ENCODE results near the gene ZNF490. TPM values are rescaled to one million over a fixed set of nuclear protein-coding genes. Genes with fewer than 3 reads are reported as not detected.
"Not testable (repeated sequence)": the region's sequence is repeated elsewhere in the genome, so short reads cannot be mapped to it uniquely, and the experiment has no call there.

ZNF490 gene
- total and polyA plus RNA-seq, 4 donors: 0.56 to 8.6 (median 7.0) TPM; not detected in 1

DNA sequence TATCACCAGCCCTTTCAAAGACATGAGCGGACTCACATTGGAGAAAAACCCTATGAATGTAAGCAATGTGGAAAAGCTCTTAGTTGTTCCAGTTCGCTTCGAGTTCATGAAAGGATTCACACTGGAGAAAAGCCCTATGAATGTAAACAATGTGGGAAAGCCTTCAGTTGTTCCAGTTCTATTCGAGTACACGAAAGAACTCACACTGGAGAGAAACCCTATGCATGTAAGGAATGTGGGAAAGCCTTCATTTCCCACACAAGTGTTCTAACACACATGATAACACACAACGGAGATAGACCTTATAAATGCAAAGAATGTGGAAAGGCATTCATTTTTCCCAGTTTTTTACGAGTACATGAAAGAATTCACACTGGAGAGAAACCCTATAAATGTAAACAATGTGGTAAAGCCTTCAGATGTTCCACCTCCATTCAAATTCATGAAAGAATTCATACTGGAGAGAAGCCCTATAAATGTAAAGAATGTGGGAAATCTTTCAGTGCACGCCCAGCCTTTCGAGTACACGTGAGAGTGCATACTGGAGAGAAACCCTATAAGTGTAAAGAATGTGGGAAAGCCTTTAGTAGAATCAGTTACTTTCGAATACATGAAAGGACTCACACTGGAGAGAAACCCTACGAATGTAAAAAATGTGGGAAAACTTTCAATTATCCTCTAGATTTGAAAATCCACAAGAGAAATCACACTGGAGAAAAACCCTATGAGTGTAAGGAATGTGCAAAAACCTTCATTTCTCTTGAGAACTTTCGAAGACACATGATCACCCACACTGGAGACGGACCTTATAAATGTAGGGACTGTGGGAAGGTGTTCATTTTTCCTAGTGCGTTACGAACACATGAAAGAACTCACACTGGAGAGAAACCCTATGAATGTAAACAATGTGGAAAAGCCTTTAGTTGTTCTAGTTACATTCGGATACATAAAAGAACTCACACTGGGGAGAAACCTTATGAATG, 17.7 kb upstream of the ZNF490 start:
- Histone ChIP-seq H3K27me3 (ENCODE audit: control insufficient read depth in 1 of 2, insufficient read depth in 2 of 2, low read length in 1 of 2) (no peaks in the 10 kb centered on the region), H3K36me3 (ENCODE audit: control insufficient read depth in 1 of 2, insufficient read depth in 2 of 2, low read length in 1 of 2) (peaks cover 10 to 14% of the 10 kb centered on the region in 2 donors), H3K4me3 (ENCODE audit: low read length in 2 of 2) (no peak overlapping the region), H3K4me1 (ENCODE audit: control insufficient read depth in 1 of 2, insufficient read depth in 2 of 2, low read length in 2 of 2) (no peaks in the 10 kb centered on the region), H3K9me3 (ENCODE audit: control insufficient read depth, low read length) (peaks cover 2% of the 10 kb centered on the region), H3K27ac (ENCODE audit: low read depth in 1 of 2, low read length in 2 of 2) (no peak overlapping the region)
- no peak for ATAC-seq (ENCODE audit: low FRiP score)
- intact Hi-C loops (cut with DNase I): no loop called here
- 89 to 94% methylated on average over 17 of the region's 17 CpGs for WGBS, 2 donors
- DNase-seq: no peak

DNA sequence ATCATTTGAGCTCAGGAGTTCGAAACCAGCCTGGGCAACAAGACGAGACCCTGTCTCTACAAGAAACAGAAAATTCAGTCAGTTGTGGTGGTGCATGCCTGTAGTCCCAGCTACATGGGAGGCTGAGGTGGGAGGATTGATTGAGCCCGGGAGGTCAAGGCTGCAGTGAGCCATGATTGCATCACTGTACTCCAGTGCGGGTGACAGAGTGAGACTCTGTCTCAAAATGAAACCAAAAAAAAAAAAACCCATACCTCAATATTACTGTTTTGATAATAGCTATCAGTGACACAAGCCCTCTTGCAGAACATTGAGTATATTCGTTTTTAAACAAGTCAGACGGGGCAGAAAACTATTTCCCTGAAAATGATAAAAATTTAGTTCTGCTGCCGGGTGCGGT, 16.3 kb upstream of the ZNF490 start:
- no peaks in the 10 kb centered on the region for H3K27me3 ChIP-seq (ENCODE audit: control insufficient read depth in 1 of 2, insufficient read depth in 2 of 2, low read length in 1 of 2)
- H3K4me3 ChIP-seq (ENCODE audit: low read length in 2 of 2): no peak overlapping the region
- intact Hi-C loops (cut with DNase I): no loop called here
- H3K9me3 ChIP-seq (ENCODE audit: control insufficient read depth, low read length): peaks cover 2% of the 10 kb centered on the region
- 84 to 95% methylated on average over 8 of the region's 8 CpGs for WGBS, 2 donors
- H3K36me3 ChIP-seq (ENCODE audit: control insufficient read depth in 1 of 2, insufficient read depth in 2 of 2, low read length in 1 of 2): peaks cover 10 to 14% of the 10 kb centered on the region in 2 donors
- DNase-seq: no peak
- no peaks in the 10 kb centered on the region for H3K4me1 ChIP-seq (ENCODE audit: control insufficient read depth in 1 of 2, insufficient read depth in 2 of 2, low read length in 2 of 2)
- H3K27ac ChIP-seq (ENCODE audit: low read depth in 1 of 2, low read length in 2 of 2): no peak overlapping the region
- ATAC-seq (ENCODE audit: low FRiP score): no peak

DNA sequence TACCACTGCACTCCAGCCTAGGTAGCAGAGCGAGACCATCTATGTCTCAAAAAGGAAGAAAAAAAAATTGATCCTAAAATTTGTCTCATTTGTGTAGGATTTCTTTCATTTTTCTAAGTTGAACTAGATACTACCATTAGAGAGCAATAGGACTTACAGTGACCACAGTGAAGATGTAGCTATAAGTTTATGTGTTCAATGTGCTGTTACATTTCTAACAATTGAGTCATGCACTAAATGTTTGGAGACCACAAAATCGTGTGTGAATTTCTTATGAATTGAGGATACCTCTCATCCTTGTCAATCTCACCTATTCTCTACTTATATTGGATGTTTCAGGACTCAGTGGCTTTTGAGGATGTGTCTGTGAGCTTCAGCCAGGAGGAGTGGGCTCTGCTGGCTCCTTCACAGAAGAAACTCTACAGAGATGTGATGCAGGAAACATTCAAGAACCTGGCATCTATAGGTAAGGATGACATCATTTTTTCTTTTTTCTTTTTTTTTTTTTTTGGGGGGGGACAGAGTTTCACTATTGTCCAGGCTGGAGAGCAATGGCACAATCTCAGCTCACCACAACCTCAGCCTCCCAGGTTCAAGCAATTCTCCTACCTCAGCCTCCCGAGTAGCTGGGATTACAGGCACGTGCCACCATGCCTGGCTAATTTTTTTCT, 12.9 kb upstream of the ZNF490 start:
- Histone ChIP-seq H3K4me3 (ENCODE audit: low read length in 2 of 2) (no peak overlapping the region), H3K4me1 (ENCODE audit: control insufficient read depth in 1 of 2, insufficient read depth in 2 of 2, low read length in 2 of 2) (no peaks in the 10 kb centered on the region), H3K9me3 (ENCODE audit: control insufficient read depth, low read length) (peaks cover 2% of the 10 kb centered on the region), H3K27ac (ENCODE audit: low read depth in 1 of 2, low read length in 2 of 2) (no peak overlapping the region), H3K36me3 (ENCODE audit: control insufficient read depth in 1 of 2, insufficient read depth in 2 of 2, low read length in 1 of 2) (peaks cover 9 to 10% of the 10 kb centered on the region in 2 donors), H3K27me3 (ENCODE audit: control insufficient read depth in 1 of 2, insufficient read depth in 2 of 2, low read length in 1 of 2) (no peaks in the 10 kb centered on the region)
- DNase-seq (no peak), ATAC-seq (ENCODE audit: low FRiP score) (no peak)
- 83 to 91% methylated on average over 4 of the region's 4 CpGs for WGBS, 2 donors
- intact Hi-C loops (cut with DNase I): no loop called here

DNA sequence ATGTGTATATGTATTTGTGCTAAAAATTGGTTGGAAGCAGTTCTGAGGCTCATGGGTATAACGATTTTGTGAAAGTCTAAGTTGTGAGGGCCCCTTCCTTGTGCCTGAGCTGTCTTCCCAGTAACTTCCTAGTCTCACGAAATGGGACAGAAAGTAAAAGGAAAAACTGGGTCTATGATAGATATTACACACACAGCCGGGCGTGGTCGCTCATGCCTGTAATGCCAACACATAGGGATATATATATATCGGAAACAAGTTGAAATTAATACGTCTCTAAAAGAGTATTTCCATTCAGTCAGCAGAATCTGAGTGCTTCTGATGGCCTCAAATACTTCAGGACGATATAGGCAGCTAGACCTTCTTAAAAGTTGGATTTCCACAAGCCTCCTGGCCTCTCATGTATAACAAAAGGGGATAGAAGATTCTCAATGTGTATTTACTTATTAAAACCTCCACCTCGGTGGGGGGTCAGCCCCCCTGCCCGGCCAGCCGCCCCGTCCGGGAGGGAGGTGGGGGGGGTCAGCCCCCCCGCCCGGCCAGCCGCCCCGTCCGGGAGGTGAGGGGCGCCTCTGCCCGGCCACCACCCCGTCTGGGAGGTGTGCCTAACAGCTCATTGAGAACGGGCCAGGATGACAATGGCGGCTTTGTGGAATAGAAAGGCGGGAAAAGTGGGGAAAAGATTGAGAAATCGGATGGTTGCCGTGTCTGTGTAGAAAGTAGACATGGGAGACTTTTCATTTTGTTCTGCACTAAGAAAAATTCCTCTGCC, 10.8 kb upstream of the ZNF490 start:
- ATAC-seq (ENCODE audit: low FRiP score); intact Hi-C loops (cut with DNase I); H3K4me3 ChIP-seq (ENCODE audit: low read length in 2 of 2); H3K36me3 ChIP-seq (ENCODE audit: control insufficient read depth in 1 of 2, insufficient read depth in 2 of 2, low read length in 1 of 2); H3K9me3 ChIP-seq (ENCODE audit: control insufficient read depth, low read length); H3K27me3 ChIP-seq (ENCODE audit: control insufficient read depth in 1 of 2, insufficient read depth in 2 of 2, low read length in 1 of 2); H3K4me1 ChIP-seq (ENCODE audit: control insufficient read depth in 1 of 2, insufficient read depth in 2 of 2, low read length in 2 of 2); H3K27ac ChIP-seq (ENCODE audit: low read depth in 1 of 2, low read length in 2 of 2): not testable (repeated sequence)
- DNase-seq: peak in 1 of 2 donors; percentile 32
- 63 to 89% methylated on average over 9 to 26 of the region's 26 CpGs for WGBS, 2 donors

DNA sequence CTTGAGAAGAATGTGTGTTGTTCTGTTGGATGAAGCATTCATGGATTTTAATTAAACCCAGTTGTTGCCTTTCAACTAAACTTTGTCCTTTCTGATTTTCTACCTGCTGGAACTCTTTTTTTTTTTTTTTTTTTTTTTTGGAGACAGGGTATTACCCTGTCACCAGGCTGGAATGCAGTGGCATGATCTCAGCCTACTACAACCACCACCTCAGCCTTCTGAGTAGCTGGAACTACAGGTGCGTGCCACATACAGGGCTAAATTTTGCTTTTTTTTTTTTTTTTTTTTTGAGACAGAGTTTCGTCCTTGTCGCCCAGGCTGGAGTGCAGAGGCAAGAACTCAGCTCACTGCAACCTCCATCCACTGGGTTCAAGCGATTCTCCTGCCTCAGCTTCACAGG, 7.0 kb upstream of the ZNF490 start:
- intact Hi-C loops (cut with DNase I): no loop called here

DNA sequence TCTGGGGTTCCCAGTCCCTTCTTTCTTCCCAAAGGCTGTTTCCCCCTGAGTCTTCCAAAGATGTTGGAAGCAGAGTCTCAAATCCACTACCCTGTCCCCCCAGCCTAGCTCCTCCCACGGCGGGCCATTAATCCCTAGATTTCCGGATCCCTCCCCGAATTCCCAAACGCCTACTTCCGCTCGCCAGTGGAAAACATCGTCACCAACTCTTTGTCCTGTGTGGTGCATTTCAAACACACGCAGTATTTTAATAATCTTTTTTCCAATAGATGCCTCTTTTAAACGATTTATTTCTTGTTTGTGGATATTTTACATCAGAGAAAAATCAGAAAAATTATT, 717 bp upstream of the ZNF490 start:
- H3K27ac ChIP-seq (ENCODE audit: low read depth in 1 of 2, low read length in 2 of 2): peak overlapping the region; percentile 96 to 99
- ATAC-seq (ENCODE audit: low FRiP score) (peak; percentile 91), DNase-seq (peak; percentile 83 to 89)
- H3K4me3 ChIP-seq (ENCODE audit: low read length in 2 of 2): peak overlapping the region; percentile 78 to 92
- WGBS, 2 donors: 0% methylated on average over 10 of the region's 10 CpGs
- H3K27me3 ChIP-seq (ENCODE audit: control insufficient read depth in 1 of 2, insufficient read depth in 2 of 2, low read length in 1 of 2): no peaks in the 10 kb centered on the region
- H3K4me1 ChIP-seq (ENCODE audit: control insufficient read depth in 1 of 2, insufficient read depth in 2 of 2, low read length in 2 of 2): no peaks in the 10 kb centered on the region
- intact Hi-C loops (cut with DNase I): no loop called here
- H3K36me3 ChIP-seq (ENCODE audit: control insufficient read depth in 1 of 2, insufficient read depth in 2 of 2, low read length in 1 of 2): no peaks in the 10 kb centered on the region
- no peaks in the 10 kb centered on the region for H3K9me3 ChIP-seq (ENCODE audit: control insufficient read depth, low read length)

More for the DNA sequence above, 7.0 kb upstream of the ZNF490 start:
- no peaks in the 10 kb centered on the region for H3K36me3 ChIP-seq (ENCODE audit: control insufficient read depth in 1 of 2, insufficient read depth in 2 of 2, low read length in 1 of 2)
- ATAC-seq (ENCODE audit: low FRiP score): no peak
- WGBS, 2 donors: 66 to 91% methylated on average over 4 of the region's 4 CpGs
- no peak for DNase-seq
- no peak overlapping the region for H3K27ac ChIP-seq (ENCODE audit: low read depth in 1 of 2, low read length in 2 of 2)
- H3K9me3 ChIP-seq (ENCODE audit: control insufficient read depth, low read length): no peaks in the 10 kb centered on the region
- H3K4me1 ChIP-seq (ENCODE audit: control insufficient read depth in 1 of 2, insufficient read depth in 2 of 2, low read length in 2 of 2): no peaks in the 10 kb centered on the region
- no peaks in the 10 kb centered on the region for H3K27me3 ChIP-seq (ENCODE audit: control insufficient read depth in 1 of 2, insufficient read depth in 2 of 2, low read length in 1 of 2)
- H3K4me3 ChIP-seq (ENCODE audit: low read length in 2 of 2): no peak overlapping the region

DNA sequence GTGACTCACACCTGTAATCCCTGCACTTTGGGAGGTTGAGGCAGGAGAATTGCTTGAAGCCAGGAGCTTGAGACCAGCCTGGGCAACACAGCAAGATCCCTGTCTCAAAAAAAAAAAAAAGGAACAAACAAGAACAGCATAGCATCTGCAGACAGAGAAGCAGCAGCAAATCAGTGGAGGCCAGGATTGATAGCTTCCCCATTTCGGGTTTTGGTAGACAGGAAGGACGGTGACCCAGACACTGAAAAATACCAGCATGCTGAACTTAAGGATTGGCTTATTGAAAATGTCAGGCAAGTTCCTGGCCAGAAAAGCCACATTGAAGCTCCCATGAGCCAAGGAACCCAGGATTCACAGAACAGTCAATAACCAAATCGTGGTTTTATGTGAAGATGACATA, 3.0 kb downstream of the ZNF490 start:
- Histone ChIP-seq H3K4me1 (ENCODE audit: control insufficient read depth in 1 of 2, insufficient read depth in 2 of 2, low read length in 2 of 2) (no peaks in the 10 kb centered on the region), H3K4me3 (ENCODE audit: low read length in 2 of 2) (no peak overlapping the region), H3K9me3 (ENCODE audit: control insufficient read depth, low read length) (no peaks in the 10 kb centered on the region), H3K36me3 (ENCODE audit: control insufficient read depth in 1 of 2, insufficient read depth in 2 of 2, low read length in 1 of 2) (no peaks in the 10 kb centered on the region), H3K27ac (ENCODE audit: low read depth in 1 of 2, low read length in 2 of 2) (no peak overlapping the region), H3K27me3 (ENCODE audit: control insufficient read depth in 1 of 2, insufficient read depth in 2 of 2, low read length in 1 of 2) (no peaks in the 10 kb centered on the region)
- 95 to 100% methylated on average over 3 of the region's 3 CpGs for WGBS, 2 donors
- intact Hi-C loops (cut with DNase I): no loop called here
- DNase-seq (peak in 1 of 2 donors; percentile 10), ATAC-seq (ENCODE audit: low FRiP score) (no peak)

DNA sequence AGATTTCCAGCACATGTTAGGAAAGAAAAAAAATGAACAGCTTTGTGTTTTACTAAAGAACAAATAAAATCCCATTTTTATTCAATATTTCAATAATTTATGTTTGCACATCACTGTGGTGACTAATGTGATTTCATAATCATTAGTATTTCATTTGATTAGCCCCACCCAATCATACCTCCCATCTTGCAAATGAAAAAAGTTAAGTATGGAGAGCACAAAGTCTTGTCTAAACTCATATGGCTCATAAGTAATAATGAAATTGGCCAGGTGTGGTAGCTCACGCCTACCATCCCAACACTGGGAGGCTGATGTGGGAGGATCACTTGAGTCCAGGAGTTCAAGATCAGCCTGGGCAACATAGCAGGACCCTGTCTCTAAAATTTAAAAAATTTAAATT, 3.8 kb downstream of the ZNF490 start:
- intact Hi-C loops (cut with DNase I): no loop called here
- Histone ChIP-seq H3K27me3 (ENCODE audit: control insufficient read depth in 1 of 2, insufficient read depth in 2 of 2, low read length in 1 of 2) (no peaks in the 10 kb centered on the region), H3K36me3 (ENCODE audit: control insufficient read depth in 1 of 2, insufficient read depth in 2 of 2, low read length in 1 of 2) (no peaks in the 10 kb centered on the region), H3K4me1 (ENCODE audit: control insufficient read depth in 1 of 2, insufficient read depth in 2 of 2, low read length in 2 of 2) (no peaks in the 10 kb centered on the region), H3K9me3 (ENCODE audit: control insufficient read depth, low read length) (no peaks in the 10 kb centered on the region), H3K27ac (ENCODE audit: low read depth in 1 of 2, low read length in 2 of 2) (no peak overlapping the region), H3K4me3 (ENCODE audit: low read length in 2 of 2) (no peak overlapping the region)
- DNase-seq: no peak
- WGBS, 2 donors: 98 to 100% methylated on average over 1 of the region's 1 CpG
- no peak for ATAC-seq (ENCODE audit: low FRiP score)

Measured in aorta (tissue), 5 donors.